ENCODE data around the gene NCOR2.

Gene NCOR2

GRCh38 chr12:124520265-124520701, 47.1 kb downstream of the NCOR2 start:
- DNase-seq, result no peak

GRCh38 chr12:124519746-124520145, 47.7 kb downstream of the NCOR2 start:
- DNase-seq, result no peak

- no peak for DNase-seq
These were observed 49.1 kb downstream of the NCOR2 start for GRCh38 chr12:124518051-124518932.
